EH (cell line): Measurements from ENCODE around the gene COQ10A.
A peak's percentile ranks its signal among the peaks of the same experiment; 100 is the strongest.

Experiments used
- DNase-seq: peaks from one replicate; pipeline ENCODE4 v3.0.0-alpha.2; 2015; ENCODE audit warnings: low read depth

The COQ10A gene

GRCh38 chr12:56315622-56316473 is 49.1 kb downstream of the COQ10A start, which contains the start of gene CNPY2:
CNPY2 (minus strand) TSS chr12:56315988; CDS start chr12:56315217, 771 bp downstream.
- peak; percentile 98 for DNase-seq

- no peak for DNase-seq
Observed at GRCh38 chr12:56317675-56318074, 50.9 kb downstream of the COQ10A start.
